Fibroblast of lung (primary cell): Measurements from ENCODE around the gene TRIM40. TPM values are rescaled to one million over a fixed set of nuclear protein-coding genes. Genes with fewer than 3 reads are reported as not detected.

Source experiments
- DNase-seq, 2 donors: peaks; one replicate each; pipeline versions ENCODE4 v3.0.0 to v3.0.0-alpha.2; 2010; ENCODE audit warnings: low read depth in 2 of 2
- H2AFZ ChIP-seq: 2 replicates; pipeline ENCODE4 v1.5.1; 2012; ENCODE audit warnings: low read length, control low read depth, inconsistent platforms
- H3K27ac ChIP-seq: 2 replicates; pipeline ENCODE4 v1.5.1; 2011; ENCODE audit warnings: low read length, control low read depth; ENCODE audit not compliant: insufficient read depth
- H3K27me3 ChIP-seq: 2 replicates; pipeline ENCODE4 v1.5.1; 2011; ENCODE audit warnings: mild to moderate bottlenecking, low read length; ENCODE audit not compliant: control insufficient read depth, insufficient read depth
- H3K36me3 ChIP-seq: 2 replicates; pipeline ENCODE4 v1.5.1; 2011; ENCODE audit warnings: low read length; ENCODE audit not compliant: control insufficient read depth, insufficient read depth
- H3K4me1 ChIP-seq: 2 replicates; pipeline ENCODE4 v1.5.1; 2011; ENCODE audit warnings: low read length; ENCODE audit not compliant: control insufficient read depth, insufficient read depth; ENCODE audit errors: extremely low read depth
- H3K4me2 ChIP-seq: 2 replicates; pipeline ENCODE4 v1.5.1; 2011; ENCODE audit warnings: low read length, control low read depth; ENCODE audit not compliant: insufficient read depth; ENCODE audit errors: extremely low read depth
- H3K4me3 ChIP-seq, 4 experiments: fragments of 200-600 bp in 1 of 4; sonication (generic) in 1 of 4; replicated peaks in 1 of 4; 2 replicates each; pipeline ENCODE4 v1.5.1; 2011 to 2016; ENCODE audit warnings: low read length in 4 of 4, low read depth in 3 of 4, mild to moderate bottlenecking in 3 of 4, control low read depth in 2 of 4, inconsistent platforms in 1 of 4, mixed read lengths in 1 of 4; ENCODE audit not compliant: insufficient read depth in 1 of 4; ENCODE audit errors: control extremely low read depth in 1 of 4
- H3K79me2 ChIP-seq: 2 replicates; pipeline ENCODE4 v1.5.1; 2012; ENCODE audit warnings: mild to moderate bottlenecking, low read length, inconsistent platforms; ENCODE audit not compliant: control insufficient read depth, insufficient read depth
- H3K9ac ChIP-seq: 2 replicates; pipeline ENCODE4 v1.5.1; 2011; ENCODE audit warnings: mild to moderate bottlenecking, low read length, control low read depth; ENCODE audit not compliant: insufficient read depth
- H3K9me3 ChIP-seq: 2 replicates; pipeline ENCODE4 v1.5.1; 2012; ENCODE audit warnings: low read depth, low read length; ENCODE audit not compliant: control insufficient read depth, insufficient read depth
- H4K20me1 ChIP-seq: 2 replicates; pipeline ENCODE4 v1.5.1; 2011; ENCODE audit warnings: low read length; ENCODE audit not compliant: control insufficient read depth, insufficient read depth; ENCODE audit errors: extremely low read depth
- CTCF ChIP-seq, 2 donors: IDR thresholded peaks in 1 of 2; conservative IDR thresholded peaks in 1 of 2; 1 replicate in 1 of 2; 2 replicates in 1 of 2; pipeline ENCODE4 v1.5.1; 2011 to 2012; ENCODE audit warnings: low read length in 2 of 2, control low read depth in 1 of 2, inconsistent platforms in 1 of 2, low read depth in 1 of 2, mild to moderate bottlenecking in 1 of 2
- EZH2 ChIP-seq: IDR thresholded peaks from 2 replicates; pipeline ENCODE4 v1.5.1; 2012; ENCODE audit warnings: low read length, control low read depth, mild to moderate bottlenecking; ENCODE audit errors: missing control alignments
- polyA plus RNA-seq, 2 donors: library from polyadenylated mRNA; depleted of rRNA in 1 of 2; stranded (reverse) in 1 of 2; unstranded in 1 of 2; fragments of >200 nt; gene quantifications; 2 replicates each; pipeline ENCODE4 v1.2.1, GENCODE V29; 2011 to 2012; ENCODE audit warnings: missing spikeins in 1 of 2
- total RNA-seq: library from RNA; depleted of rRNA; stranded (reverse); fragments of >200 nt; gene quantifications from 2 replicates; pipeline ENCODE4 v1.2.1, GENCODE V29; 2014

TRIM40 gene
- total and polyA plus RNA-seq, 2 donors (not counting 1 experiment from before 2014, with no cell fraction given): not detected

DNA sequence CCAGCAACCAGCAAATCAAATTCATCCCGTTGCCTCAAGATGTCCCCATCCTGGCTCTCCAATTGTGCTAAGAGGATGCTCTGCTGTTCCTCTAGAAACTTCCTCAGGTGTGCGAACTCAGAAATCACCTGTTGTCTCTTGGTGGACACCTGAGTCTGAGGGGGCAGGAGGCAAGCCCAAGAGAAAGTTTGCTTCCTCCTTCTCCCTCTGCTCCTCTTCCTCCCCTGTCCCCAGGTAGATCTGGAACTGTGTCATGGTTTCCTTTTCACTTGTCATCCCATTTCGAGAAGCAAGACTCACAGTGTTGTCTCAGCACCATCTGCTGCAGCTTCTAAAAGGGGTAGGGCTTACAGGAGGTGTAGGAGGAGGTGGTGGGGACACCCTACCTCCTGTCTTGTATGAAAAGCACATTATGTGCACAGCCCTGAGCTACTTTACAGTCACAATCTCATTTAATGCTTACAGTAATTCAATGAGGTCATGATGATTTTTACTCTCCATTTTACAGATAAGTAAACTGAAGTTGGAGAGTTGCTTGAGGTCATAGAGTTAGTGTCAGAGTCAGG lies 22.6 kb downstream of the TRIM40 start:
- Histone ChIP-seq H3K36me3 (no peaks in the 10 kb centered on the region), H3K27ac (no peak overlapping the region), H3K4me1 (peaks cover 6% of the 10 kb centered on the region), H3K9me3 (no peaks in the 10 kb centered on the region), H2AFZ (no peak overlapping the region), H3K27me3 (peaks cover 3% of the 10 kb centered on the region), H3K9ac (no peak overlapping the region), H3K4me3 (no peak overlapping the region), H3K79me2 (no peaks in the 10 kb centered on the region), H4K20me1 (no peaks in the 10 kb centered on the region), H3K4me2 (no peak overlapping the region)
- no peak for DNase-seq
- TF ChIP-seq CTCF (conservative IDR thresholded peaks at IDR 0.05 in 1 of 2, IDR thresholded peaks at IDR 0.05 in 1 of 2; ENCODE audit: low read depth in 1 of 2, low read length in 2 of 2) (no peak), EZH2 (no peak)

GRCh38 chr6:30160008-30160784 lies 24.3 kb downstream of the TRIM40 start:
- Histone ChIP-seq H4K20me1 (no peaks in the 10 kb centered on the region), H3K36me3 (no peaks in the 10 kb centered on the region), H3K4me1 (peaks cover 3% of the 10 kb centered on the region), H3K4me2 (no peak overlapping the region), H3K27ac (no peak overlapping the region), H3K9ac (no peak overlapping the region), H2AFZ (no peak overlapping the region), H3K27me3 (peaks cover 3% of the 10 kb centered on the region), H3K4me3 (no peak overlapping the region), H3K9me3 (no peaks in the 10 kb centered on the region), H3K79me2 (no peaks in the 10 kb centered on the region)
- TF ChIP-seq EZH2: no peak
- no peak for TF ChIP-seq CTCF (conservative IDR thresholded peaks at IDR 0.05 in 1 of 2, IDR thresholded peaks at IDR 0.05 in 1 of 2; ENCODE audit: low read depth in 1 of 2, low read length in 2 of 2)
- DNase-seq: no peak

- H3K4me1 ChIP-seq: peaks cover 3% of the 10 kb centered on the region
- no peak within 1 kb of the TSS for H3K4me2 ChIP-seq
- H3K4me3 ChIP-seq: no peak within 1 kb of the TSS
- no peaks in the 10 kb centered on the region for H3K79me2 ChIP-seq
- no peaks in the 10 kb centered on the region for H3K9me3 ChIP-seq
- no peak within 1 kb of the TSS for H3K27ac ChIP-seq
- no peaks in the 10 kb centered on the region for H3K36me3 ChIP-seq
- no peak within 1 kb of the TSS for H3K9ac ChIP-seq
- no peaks in the 10 kb centered on the region for H4K20me1 ChIP-seq
- H3K27me3 ChIP-seq: peaks cover 3% of the 10 kb centered on the region
- no peak within 1 kb of the TSS for H2AFZ ChIP-seq
- TF ChIP-seq CTCF (conservative IDR thresholded peaks at IDR 0.05 in 1 of 2, IDR thresholded peaks at IDR 0.05 in 1 of 2; ENCODE audit: low read depth in 1 of 2, low read length in 2 of 2): no peak
- no peak for TF ChIP-seq EZH2
- DNase-seq: no peak
Observed at GRCh38 chr6:30160785-30161531, 25.0 kb downstream of the TRIM40 start, which contains the start of gene TRIM10. Gene TRIM10, minus strand, starts transcription at chr6:30161211. Its CDS starts 353 bp downstream, at chr6:30160858.
